Measurements from ENCODE around the gene GRIK4. TPM values are rescaled to one million over a fixed set of nuclear protein-coding genes. Genes with fewer than 3 reads are reported as not detected.

Gene GRIK4
- total RNA-seq, 1 experiment from 2014 or later, result 3.3 TPM

DNA sequence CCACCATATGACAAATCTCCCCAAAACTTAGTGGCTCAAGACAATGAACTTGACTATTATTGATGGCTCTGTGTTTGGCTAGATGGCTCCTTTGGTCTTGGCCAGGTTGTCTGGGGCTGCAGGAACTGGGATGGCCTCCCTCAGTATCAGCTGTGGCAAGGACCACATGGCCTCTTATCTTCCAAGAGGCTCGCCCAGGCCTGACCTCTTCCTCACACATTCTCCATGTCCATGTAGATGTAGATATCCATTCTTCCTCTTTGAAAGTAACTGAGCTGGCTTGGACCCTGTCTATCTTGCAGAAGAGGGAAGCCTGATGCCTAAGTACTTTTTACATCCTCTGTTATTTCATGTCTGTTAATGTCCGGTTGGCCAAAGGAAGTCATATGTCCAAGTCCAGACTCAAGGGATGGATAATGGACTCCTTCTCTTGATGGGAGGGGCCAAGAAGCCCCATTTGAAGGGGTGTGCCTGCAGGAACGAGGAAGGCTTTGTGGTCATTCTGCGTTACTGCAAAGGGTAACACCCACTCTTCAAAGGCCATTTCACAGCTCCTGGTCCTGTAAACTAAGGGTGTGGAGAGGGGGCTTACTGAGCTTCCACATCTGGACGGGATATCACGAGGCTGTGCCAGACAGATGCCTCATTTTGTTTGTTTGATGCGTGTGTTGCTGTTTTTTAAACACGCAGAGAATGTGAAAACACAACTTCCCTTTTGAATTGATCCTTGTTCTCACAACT is 87.1 kb downstream of the GRIK4 start:
- DNase-seq (ENCODE audit: low spot score), result no peak

DNA sequence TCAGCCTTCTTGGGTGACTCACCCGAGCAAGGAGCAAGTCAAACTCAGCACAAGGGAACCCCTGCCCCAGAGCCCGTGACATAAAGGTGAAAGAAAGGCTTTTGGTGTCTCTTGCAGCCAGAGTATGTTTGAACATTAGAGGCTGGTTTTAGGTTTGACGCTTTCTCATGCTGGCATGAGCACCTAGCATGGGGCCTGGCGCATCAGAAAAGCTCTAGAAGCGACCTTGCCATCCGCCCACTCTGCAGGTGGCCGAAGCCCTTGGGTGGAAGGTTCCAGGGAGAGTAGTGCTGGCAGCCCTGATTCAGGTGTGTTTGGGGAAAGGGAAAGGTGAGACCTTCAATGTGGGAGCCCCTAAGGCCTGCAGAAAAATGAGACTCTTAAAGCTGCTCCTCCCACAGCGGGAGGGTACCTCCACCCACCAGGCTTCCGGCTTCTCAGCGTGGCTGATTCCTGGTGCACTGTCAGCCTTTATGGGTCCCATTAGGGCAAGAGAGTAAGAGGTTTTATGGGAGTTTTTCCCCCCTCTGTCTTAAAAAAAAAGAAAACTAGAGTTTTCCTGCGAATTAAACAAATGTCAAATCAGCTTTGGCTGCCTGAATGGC is 88.4 kb downstream of the GRIK4 start:
- H3K4me1 Mint-ChIP-seq, result peaks cover 32% of the 10 kb centered on the region
- CTCF ChIA-PET, result interaction anchor here (1.0 to 2.3 kb wide), 5 partner anchors 31 to 330 kb away, joined by 3 to 6 read pairs (median 3); partner anchors contain the start of gene GRIK4
- peak; percentile 54 for ATAC-seq
- no peak for TF ChIP-seq PRRX2 (CRISPR knock-in tag; IDR thresholded peaks at IDR 0.05)
- peak; percentile 75 for TF ChIP-seq ZNF423 (CRISPR knock-in tag; IDR thresholded peaks at IDR 0.05)
- POLR2A ChIA-PET, result no interaction called here
- no peak overlapping the region for H3K4me3 Mint-ChIP-seq
- no peak overlapping the region for H3K27ac Mint-ChIP-seq
- no peaks in the 10 kb centered on the region for H3K27me3 Mint-ChIP-seq (ENCODE audit: low read depth)
- no peak for DNase-seq (ENCODE audit: low spot score)
- H3K36me3 Mint-ChIP-seq, result no peaks in the 10 kb centered on the region
- no peaks in the 10 kb centered on the region for H3K9me3 Mint-ChIP-seq

More for the DNA sequence above, 87.1 kb downstream of the GRIK4 start:
- no peak overlapping the region for H3K27ac Mint-ChIP-seq
- H3K36me3 Mint-ChIP-seq, result no peaks in the 10 kb centered on the region
- CTCF ChIA-PET, result interaction anchor here (1.2 to 2.3 kb wide), 2 partner anchors 41 to 204 kb away, joined by 3 to 6 read pairs; no protein-coding TSS in a partner anchor
- POLR2A ChIA-PET, result interaction anchor here (0.6 kb wide), 1 partner anchor 38 kb away, joined by 4 read pairs; no protein-coding TSS in a partner anchor
- H3K4me3 Mint-ChIP-seq, result no peak overlapping the region
- no peak for ATAC-seq
- no peak for TF ChIP-seq ZNF423 (CRISPR knock-in tag; IDR thresholded peaks at IDR 0.05)
- TF ChIP-seq, protein P1, sequence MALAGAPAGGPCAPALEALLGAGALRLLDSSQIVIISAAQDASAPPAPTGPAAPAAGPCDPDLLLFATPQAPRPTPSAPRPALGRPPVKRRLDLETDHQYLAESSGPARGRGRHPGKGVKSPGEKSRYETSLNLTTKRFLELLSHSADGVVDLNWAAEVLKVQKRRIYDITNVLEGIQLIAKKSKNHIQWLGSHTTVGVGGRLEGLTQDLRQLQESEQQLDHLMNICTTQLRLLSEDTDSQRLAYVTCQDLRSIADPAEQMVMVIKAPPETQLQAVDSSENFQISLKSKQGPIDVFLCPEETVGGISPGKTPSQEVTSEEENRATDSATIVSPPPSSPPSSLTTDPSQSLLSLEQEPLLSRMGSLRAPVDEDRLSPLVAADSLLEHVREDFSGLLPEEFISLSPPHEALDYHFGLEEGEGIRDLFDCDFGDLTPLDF (CRISPR knock-in tag; IDR thresholded peaks at IDR 0.05), result no peak
- peaks cover 1% of the 10 kb centered on the region; the same call in 1 of the 2 replicates for H3K27me3 Mint-ChIP-seq (ENCODE audit: low read depth)
- H3K4me1 Mint-ChIP-seq, result peaks cover 35% of the 10 kb centered on the region
- H3K9me3 Mint-ChIP-seq, result no peaks in the 10 kb centered on the region

DNA sequence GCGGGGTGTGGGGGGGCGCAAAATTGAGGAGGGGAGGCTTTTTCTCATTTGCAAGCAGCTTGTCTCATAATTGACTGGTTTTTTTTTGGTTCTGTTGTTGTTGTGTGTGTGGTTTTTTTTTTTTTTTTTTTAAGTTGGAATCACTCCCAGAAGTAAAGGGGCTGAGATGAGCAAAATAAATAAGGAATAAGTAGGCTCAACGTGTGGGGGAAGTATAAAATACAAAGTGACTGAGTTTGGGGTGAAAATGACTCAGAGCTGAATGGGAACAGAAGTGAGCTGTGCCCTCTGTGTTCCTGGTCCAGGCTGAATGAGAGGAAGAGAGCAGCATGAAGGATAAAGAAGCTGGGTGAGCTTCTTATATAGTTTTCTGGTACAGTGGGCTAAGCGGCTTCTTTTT is 90.0 kb downstream of the GRIK4 start:
- Mint-ChIP-seq H3K9me3 (no peaks in the 10 kb centered on the region), H3K27ac (no peak overlapping the region), H3K36me3 (no peaks in the 10 kb centered on the region), H3K4me1 (peaks cover 35% of the 10 kb centered on the region), H3K4me3 (no peak overlapping the region), H3K27me3 (ENCODE audit: low read depth) (no peaks in the 10 kb centered on the region)
- ATAC-seq (no peak), DNase-seq (ENCODE audit: low spot score) (no peak)
- TF ChIP-seq TCF7 (CRISPR knock-in tag; IDR thresholded peaks at IDR 0.05; ENCODE audit: low read depth), result no peak
- no peak for TF ChIP-seq OVOL2 (CRISPR knock-in tag; IDR thresholded peaks at IDR 0.05; ENCODE audit: borderline replicate concordance)
- no peak for TF ChIP-seq NFATC4 (CRISPR knock-in tag; IDR thresholded peaks at IDR 0.05)
- TF ChIP-seq ZNF263 (CRISPR knock-in tag; IDR thresholded peaks at IDR 0.05; ENCODE audit: low read depth), result no peak
- no peak for TF ChIP-seq ZNF317 (CRISPR knock-in tag; IDR thresholded peaks at IDR 0.05; ENCODE audit: borderline replicate concordance, low read depth)
- TF ChIP-seq CREM (CRISPR knock-in tag; IDR thresholded peaks at IDR 0.05), result no peak
- TF ChIP-seq, protein P2, sequence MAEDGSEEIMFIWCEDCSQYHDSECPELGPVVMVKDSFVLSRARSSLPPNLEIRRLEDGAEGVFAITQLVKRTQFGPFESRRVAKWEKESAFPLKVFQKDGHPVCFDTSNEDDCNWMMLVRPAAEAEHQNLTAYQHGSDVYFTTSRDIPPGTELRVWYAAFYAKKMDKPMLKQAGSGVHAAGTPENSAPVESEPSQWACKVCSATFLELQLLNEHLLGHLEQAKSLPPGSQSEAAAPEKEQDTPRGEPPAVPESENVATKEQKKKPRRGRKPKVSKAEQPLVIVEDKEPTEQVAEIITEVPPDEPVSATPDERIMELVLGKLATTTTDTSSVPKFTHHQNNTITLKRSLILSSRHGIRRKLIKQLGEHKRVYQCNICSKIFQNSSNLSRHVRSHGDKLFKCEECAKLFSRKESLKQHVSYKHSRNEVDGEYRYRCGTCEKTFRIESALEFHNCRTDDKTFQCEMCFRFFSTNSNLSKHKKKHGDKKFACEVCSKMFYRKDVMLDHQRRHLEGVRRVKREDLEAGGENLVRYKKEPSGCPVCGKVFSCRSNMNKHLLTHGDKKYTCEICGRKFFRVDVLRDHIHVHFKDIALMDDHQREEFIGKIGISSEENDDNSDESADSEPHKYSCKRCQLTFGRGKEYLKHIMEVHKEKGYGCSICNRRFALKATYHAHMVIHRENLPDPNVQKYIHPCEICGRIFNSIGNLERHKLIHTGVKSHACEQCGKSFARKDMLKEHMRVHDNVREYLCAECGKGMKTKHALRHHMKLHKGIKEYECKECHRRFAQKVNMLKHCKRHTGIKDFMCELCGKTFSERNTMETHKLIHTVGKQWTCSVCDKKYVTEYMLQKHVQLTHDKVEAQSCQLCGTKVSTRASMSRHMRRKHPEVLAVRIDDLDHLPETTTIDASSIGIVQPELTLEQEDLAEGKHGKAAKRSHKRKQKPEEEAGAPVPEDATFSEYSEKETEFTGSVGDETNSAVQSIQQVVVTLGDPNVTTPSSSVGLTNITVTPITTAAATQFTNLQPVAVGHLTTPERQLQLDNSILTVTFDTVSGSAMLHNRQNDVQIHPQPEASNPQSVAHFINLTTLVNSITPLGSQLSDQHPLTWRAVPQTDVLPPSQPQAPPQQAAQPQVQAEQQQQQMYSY (CRISPR knock-in tag; IDR thresholded peaks at IDR 0.05), result no peak
- no peak for TF ChIP-seq NR3C1 (CRISPR knock-in tag; conservative IDR thresholded peaks at IDR 0.05; ENCODE audit: low read depth)
- no peak for TF ChIP-seq ZNF219 (CRISPR knock-in tag; IDR thresholded peaks at IDR 0.05; ENCODE audit: borderline replicate concordance)
- no peak for TF ChIP-seq GRHL2 (CRISPR knock-in tag; IDR thresholded peaks at IDR 0.05; ENCODE audit: insufficient replicate concordance, severe bottlenecking)
- ChIA-PET CTCF (interaction anchor here (1.0 kb wide), 1 partner anchor 37 kb away, joined by 5 read pairs; no protein-coding TSS in a partner anchor), POLR2A (no interaction called here)

DNA sequence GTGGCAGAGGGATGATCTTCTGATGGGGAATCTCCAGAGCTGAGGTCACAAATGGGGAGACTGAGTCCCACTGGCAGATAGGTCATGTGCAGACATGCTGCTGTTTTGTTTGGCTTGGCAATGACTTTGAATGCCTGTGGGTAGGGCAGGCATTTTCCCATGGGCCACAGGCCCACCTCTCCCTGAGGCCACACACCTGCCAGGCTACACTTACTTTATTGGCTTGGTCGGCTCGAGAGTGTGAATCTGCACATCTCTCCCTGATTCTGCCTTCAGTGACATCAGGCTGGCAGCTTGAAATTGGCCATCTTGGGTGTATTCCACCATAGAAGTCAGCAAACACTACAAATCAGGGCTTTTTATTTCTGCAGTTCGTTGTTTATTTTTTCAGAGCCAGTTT is 91.5 kb downstream of the GRIK4 start:
- no peaks in the 10 kb centered on the region for H3K9me3 Mint-ChIP-seq
- no peak overlapping the region for H3K4me3 Mint-ChIP-seq
- ATAC-seq, result no peak
- no peaks in the 10 kb centered on the region for H3K36me3 Mint-ChIP-seq
- H3K4me1 Mint-ChIP-seq, result peaks cover 43% of the 10 kb centered on the region
- no peak overlapping the region for H3K27ac Mint-ChIP-seq
- DNase-seq (ENCODE audit: low spot score), result no peak
- ChIA-PET CTCF (no interaction called here), POLR2A (no interaction called here)
- no peaks in the 10 kb centered on the region; the same call in 1 of the 2 replicates for H3K27me3 Mint-ChIP-seq (ENCODE audit: low read depth)
- no peak for TF ChIP-seq ETV6 (CRISPR knock-in tag; IDR thresholded peaks at IDR 0.05)
- no peak for TF ChIP-seq ELF4 (CRISPR knock-in tag; IDR thresholded peaks at IDR 0.05; ENCODE audit: low read depth)
- TF ChIP-seq EMX1 (CRISPR knock-in tag; IDR thresholded peaks at IDR 0.05), result no peak
- TF ChIP-seq FOXP1 (CRISPR knock-in tag; IDR thresholded peaks at IDR 0.05; ENCODE audit: borderline replicate concordance), result no peak
- TF ChIP-seq SMAD3 (CRISPR knock-in tag; IDR thresholded peaks at IDR 0.05; ENCODE audit: borderline replicate concordance), result no peak
- TF ChIP-seq KAT7 (CRISPR knock-in tag; IDR thresholded peaks at IDR 0.05; ENCODE audit: borderline replicate concordance), result no peak
- no peak for TF ChIP-seq TP53 (CRISPR knock-in tag; IDR thresholded peaks at IDR 0.05)
- no peak for TF ChIP-seq CBFB (CRISPR knock-in tag; IDR thresholded peaks at IDR 0.05; ENCODE audit: low read depth)

All from WTC11 (cell line).